Measurements from ENCODE around the gene ARG2. TPM values are rescaled to one million over a fixed set of nuclear protein-coding genes. Genes with fewer than 3 reads are reported as not detected.

The ARG2 gene
- total and polyA plus RNA-seq, 10 of the 15 experiments (the other 5 are each of a cell fraction or from before 2014, with no cell fraction given), result 0.48 to 7.8 (median 1.1) TPM

DNA sequence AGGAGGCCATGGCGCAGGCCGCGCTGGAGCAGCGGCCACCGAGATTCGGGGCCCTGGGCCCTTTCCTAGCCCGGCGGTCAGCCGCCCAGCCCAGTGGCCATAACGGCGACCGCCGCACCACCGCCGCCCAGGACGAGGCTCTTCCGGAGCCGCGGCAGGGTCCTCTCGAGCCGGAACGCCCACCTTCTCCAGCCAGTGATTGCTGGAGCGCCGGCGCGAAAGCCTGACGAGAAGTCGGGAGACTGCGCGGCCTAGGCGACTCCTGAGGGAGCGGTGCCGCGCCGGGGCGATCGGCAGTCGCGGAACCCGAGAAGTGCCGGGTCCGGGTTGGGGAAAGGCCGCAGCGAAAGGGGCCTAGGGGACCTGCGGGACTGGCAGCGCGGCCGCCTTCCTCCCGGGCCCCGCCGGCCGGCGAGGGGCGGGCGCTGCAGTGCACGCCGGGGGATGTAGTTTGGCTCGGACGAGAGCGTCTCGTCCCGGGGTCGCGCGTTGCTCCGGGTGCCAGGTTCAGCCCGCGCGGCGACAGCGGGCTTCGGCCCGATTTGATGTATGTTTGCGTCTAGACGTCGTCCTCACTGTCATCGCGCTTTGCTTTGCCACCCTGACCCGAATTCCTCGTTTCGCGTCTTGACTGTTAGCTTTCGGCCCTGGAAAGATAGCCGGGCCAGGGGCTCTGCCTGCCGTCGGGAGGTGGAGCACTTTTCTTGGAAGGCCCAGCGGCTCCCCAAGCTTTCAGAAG, 54.9 kb downstream of the ARG2 start, which contains the start of gene VTI1B (continued):
- TF ChIP-seq, protein P1, sequence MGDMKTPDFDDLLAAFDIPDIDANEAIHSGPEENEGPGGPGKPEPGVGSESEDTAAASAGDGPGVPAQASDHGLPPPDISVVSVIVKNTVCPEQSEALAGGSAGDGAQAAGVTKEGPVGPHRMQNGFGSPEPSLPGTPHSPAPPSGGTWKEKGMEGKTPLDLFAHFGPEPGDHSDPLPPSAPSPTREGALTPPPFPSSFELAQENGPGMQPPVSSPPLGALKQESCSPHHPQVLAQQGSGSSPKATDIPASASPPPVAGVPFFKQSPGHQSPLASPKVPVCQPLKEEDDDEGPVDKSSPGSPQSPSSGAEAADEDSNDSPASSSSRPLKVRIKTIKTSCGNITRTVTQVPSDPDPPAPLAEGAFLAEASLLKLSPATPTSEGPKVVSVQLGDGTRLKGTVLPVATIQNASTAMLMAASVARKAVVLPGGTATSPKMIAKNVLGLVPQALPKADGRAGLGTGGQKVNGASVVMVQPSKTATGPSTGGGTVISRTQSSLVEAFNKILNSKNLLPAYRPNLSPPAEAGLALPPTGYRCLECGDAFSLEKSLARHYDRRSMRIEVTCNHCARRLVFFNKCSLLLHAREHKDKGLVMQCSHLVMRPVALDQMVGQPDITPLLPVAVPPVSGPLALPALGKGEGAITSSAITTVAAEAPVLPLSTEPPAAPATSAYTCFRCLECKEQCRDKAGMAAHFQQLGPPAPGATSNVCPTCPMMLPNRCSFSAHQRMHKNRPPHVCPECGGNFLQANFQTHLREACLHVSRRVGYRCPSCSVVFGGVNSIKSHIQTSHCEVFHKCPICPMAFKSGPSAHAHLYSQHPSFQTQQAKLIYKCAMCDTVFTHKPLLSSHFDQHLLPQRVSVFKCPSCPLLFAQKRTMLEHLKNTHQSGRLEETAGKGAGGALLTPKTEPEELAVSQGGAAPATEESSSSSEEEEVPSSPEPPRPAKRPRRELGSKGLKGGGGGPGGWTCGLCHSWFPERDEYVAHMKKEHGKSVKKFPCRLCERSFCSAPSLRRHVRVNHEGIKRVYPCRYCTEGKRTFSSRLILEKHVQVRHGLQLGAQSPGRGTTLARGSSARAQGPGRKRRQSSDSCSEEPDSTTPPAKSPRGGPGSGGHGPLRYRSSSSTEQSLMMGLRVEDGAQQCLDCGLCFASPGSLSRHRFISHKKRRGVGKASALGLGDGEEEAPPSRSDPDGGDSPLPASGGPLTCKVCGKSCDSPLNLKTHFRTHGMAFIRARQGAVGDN (IDR thresholded peaks at IDR 0.05), result 0 out of 2 replicates have a peak, but pooled peaks have one; percentile 29
- TF ChIP-seq RUNX3 (IDR thresholded peaks at IDR 0.05; ENCODE audit: low read length) (peak; percentile 44), KLF5 (IDR thresholded peaks at IDR 0.05; ENCODE audit: partially characterized antibody) (peak; percentile 87), SRF (IDR thresholded peaks at IDR 0.05; ENCODE audit: low read depth in 2 of 2, low read length in 2 of 2) (no peak), TCF12 (IDR thresholded peaks at IDR 0.05; ENCODE audit: low read depth, low read length) (0 out of 2 replicates have a peak, but pooled peaks have one; percentile 24), SP1 (IDR thresholded peaks at IDR 0.05; ENCODE audit: low read depth, low read length) (peak; percentile 92), YBX1 (IDR thresholded peaks at IDR 0.05) (no peak), IKZF1 (conservative IDR thresholded peaks at IDR 0.05) (peak; percentile 100), ESRRA (IDR thresholded peaks at IDR 0.05; ENCODE audit: low read length) (peak; percentile 19; the same call in 1 of the 2 replicates), NR2C1 (IDR thresholded peaks at IDR 0.05) (peak; percentile 76), SMAD1 (IDR thresholded peaks at IDR 0.05; ENCODE audit: low read depth, partially characterized antibody) (no peak)
- TF ChIP-seq, protein P2, sequence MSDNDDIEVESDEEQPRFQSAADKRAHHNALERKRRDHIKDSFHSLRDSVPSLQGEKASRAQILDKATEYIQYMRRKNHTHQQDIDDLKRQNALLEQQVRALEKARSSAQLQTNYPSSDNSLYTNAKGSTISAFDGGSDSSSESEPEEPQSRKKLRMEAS (IDR thresholded peaks at IDR 0.05; ENCODE audit: low read depth, low read length), result peak; percentile 83
- TF ChIP-seq, protein P3, sequence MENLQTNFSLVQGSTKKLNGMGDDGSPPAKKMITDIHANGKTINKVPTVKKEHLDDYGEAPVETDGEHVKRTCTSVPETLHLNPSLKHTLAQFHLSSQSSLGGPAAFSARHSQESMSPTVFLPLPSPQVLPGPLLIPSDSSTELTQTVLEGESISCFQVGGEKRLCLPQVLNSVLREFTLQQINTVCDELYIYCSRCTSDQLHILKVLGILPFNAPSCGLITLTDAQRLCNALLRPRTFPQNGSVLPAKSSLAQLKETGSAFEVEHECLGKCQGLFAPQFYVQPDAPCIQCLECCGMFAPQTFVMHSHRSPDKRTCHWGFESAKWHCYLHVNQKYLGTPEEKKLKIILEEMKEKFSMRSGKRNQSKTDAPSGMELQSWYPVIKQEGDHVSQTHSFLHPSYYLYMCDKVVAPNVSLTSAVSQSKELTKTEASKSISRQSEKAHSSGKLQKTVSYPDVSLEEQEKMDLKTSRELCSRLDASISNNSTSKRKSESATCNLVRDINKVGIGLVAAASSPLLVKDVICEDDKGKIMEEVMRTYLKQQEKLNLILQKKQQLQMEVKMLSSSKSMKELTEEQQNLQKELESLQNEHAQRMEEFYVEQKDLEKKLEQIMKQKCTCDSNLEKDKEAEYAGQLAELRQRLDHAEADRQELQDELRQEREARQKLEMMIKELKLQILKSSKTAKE (IDR thresholded peaks at IDR 0.05; ENCODE audit: low read depth, poor library complexity, severe bottlenecking), result no peak
- TF ChIP-seq, protein P4, sequence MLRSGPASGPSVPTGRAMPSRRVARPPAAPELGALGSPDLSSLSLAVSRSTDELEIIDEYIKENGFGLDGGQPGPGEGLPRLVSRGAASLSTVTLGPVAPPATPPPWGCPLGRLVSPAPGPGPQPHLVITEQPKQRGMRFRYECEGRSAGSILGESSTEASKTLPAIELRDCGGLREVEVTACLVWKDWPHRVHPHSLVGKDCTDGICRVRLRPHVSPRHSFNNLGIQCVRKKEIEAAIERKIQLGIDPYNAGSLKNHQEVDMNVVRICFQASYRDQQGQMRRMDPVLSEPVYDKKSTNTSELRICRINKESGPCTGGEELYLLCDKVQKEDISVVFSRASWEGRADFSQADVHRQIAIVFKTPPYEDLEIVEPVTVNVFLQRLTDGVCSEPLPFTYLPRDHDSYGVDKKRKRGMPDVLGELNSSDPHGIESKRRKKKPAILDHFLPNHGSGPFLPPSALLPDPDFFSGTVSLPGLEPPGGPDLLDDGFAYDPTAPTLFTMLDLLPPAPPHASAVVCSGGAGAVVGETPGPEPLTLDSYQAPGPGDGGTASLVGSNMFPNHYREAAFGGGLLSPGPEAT (IDR thresholded peaks at IDR 0.05; ENCODE audit: low read depth), result peak; percentile 87
- TF ChIP-seq, protein P5, sequence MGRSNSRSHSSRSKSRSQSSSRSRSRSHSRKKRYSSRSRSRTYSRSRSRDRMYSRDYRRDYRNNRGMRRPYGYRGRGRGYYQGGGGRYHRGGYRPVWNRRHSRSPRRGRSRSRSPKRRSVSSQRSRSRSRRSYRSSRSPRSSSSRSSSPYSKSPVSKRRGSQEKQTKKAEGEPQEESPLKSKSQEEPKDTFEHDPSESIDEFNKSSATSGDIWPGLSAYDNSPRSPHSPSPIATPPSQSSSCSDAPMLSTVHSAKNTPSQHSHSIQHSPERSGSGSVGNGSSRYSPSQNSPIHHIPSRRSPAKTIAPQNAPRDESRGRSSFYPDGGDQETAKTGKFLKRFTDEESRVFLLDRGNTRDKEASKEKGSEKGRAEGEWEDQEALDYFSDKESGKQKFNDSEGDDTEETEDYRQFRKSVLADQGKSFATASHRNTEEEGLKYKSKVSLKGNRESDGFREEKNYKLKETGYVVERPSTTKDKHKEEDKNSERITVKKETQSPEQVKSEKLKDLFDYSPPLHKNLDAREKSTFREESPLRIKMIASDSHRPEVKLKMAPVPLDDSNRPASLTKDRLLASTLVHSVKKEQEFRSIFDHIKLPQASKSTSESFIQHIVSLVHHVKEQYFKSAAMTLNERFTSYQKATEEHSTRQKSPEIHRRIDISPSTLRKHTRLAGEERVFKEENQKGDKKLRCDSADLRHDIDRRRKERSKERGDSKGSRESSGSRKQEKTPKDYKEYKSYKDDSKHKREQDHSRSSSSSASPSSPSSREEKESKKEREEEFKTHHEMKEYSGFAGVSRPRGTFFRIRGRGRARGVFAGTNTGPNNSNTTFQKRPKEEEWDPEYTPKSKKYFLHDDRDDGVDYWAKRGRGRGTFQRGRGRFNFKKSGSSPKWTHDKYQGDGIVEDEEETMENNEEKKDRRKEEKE (IDR thresholded peaks at IDR 0.05), result no peak
